ENCODE measurements around the gene COBL.

DNA sequence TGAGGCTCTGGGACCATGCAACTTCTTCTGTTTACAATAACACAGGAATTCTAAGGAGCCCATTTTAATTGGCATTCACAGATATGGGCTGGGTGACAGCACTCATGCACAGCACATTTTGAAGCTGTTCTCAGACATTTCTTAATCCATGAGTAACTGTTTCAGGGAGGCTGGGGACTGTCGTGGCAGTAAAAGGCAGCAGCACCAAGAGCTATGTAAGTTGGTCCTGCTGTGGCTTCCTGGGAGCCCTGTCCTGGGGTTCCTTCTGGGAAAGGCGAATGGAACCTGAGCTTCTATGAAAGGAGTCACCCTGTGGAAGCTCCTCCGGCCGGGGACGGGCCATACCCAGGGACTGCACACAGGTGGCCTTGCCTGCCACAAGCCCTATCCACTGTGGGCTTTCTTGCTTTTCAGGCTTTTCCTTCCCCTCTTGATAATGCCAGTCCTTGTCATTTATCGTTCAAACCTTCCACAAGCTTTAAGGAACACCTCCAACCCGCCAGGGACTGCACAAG lies 40.5 kb downstream of the COBL start:
- no peak for TF ChIP-seq POLR2AphosphoS5 (IDR thresholded peaks at IDR 0.05)
- TF ChIP-seq, protein P1, sequence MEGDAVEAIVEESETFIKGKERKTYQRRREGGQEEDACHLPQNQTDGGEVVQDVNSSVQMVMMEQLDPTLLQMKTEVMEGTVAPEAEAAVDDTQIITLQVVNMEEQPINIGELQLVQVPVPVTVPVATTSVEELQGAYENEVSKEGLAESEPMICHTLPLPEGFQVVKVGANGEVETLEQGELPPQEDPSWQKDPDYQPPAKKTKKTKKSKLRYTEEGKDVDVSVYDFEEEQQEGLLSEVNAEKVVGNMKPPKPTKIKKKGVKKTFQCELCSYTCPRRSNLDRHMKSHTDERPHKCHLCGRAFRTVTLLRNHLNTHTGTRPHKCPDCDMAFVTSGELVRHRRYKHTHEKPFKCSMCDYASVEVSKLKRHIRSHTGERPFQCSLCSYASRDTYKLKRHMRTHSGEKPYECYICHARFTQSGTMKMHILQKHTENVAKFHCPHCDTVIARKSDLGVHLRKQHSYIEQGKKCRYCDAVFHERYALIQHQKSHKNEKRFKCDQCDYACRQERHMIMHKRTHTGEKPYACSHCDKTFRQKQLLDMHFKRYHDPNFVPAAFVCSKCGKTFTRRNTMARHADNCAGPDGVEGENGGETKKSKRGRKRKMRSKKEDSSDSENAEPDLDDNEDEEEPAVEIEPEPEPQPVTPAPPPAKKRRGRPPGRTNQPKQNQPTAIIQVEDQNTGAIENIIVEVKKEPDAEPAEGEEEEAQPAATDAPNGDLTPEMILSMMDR (IDR thresholded peaks at IDR 0.05), result no peak
- no peak for TF ChIP-seq POLR2A (IDR thresholded peaks at IDR 0.05)
